Omental fat pad (tissue), 4 donors: ENCODE data around the gene SP8. TPM values are rescaled to one million over a fixed set of nuclear protein-coding genes. Genes with fewer than 3 reads are reported as not detected.
A peak's percentile ranks its signal among the peaks of the same experiment; 100 is the strongest.

ENCODE experiments used
- ATAC-seq: fragments of 150-250 bp; one replicate; pipeline ENCODE4 v1.9.1; 2016; ENCODE audit warnings: mild to moderate bottlenecking, moderate library complexity; ENCODE audit not compliant: low FRiP score
- DNase-seq: peaks from one replicate; pipeline ENCODE4 v3.0.0-alpha.2; 2019; ENCODE audit warnings: low spot score
- CTCF ChIP-seq, 3 donors: fragments of 450-650 bp; IDR thresholded peaks; one replicate each; pipeline ENCODE4 v1.5.1; 2016 to 2017; ENCODE audit warnings: antibody characterized with exemption in 3 of 3, mild to moderate bottlenecking in 3 of 3, moderate library complexity in 2 of 3
- total RNA-seq, 4 donors: library from RNA; depleted of rRNA; stranded (reverse); fragments of >200 nt; gene quantifications; one replicate each; pipeline ENCODE4 v1.1.0, GENCODE V29; 2016

The SP8 gene
- total RNA-seq, 4 donors from 2014 or later: not detected

GRCh38 chr7:20787660-20788419, 1.2 kb upstream of the SP8 start:
- no peak for ATAC-seq
- DNase-seq: no peak
- no peak for TF ChIP-seq CTCF (IDR thresholded peaks at IDR 0.05)

GRCh38 chr7:20786421-20786778, 286 bp downstream of the SP8 start:
- TF ChIP-seq CTCF (IDR thresholded peaks at IDR 0.05): no peak
- DNase-seq (no peak), ATAC-seq (no peak)

GRCh38 chr7:20786049-20786412, 655 bp downstream of the SP8 start:
- ATAC-seq: no peak
- DNase-seq: no peak
- TF ChIP-seq CTCF (IDR thresholded peaks at IDR 0.05): no peak

GRCh38 chr7:20785157-20786048, 1.3 kb downstream of the SP8 start:
- no peak for DNase-seq
- TF ChIP-seq CTCF (IDR thresholded peaks at IDR 0.05): no peak
- peak; percentile 26 for ATAC-seq

- no peak for DNase-seq
Observed at GRCh38 chr7:20784388-20785156, 2.1 kb downstream of the SP8 start.

More at GRCh38 chr7:20784388-20785156, 2.1 kb downstream of the SP8 start:
- TF ChIP-seq CTCF (IDR thresholded peaks at IDR 0.05): no peak
- ATAC-seq: peak; percentile 51
